GM12872 (cell line): ENCODE measurements around the gene TMCO5A.

Experiments
- TF ChIP-seq, protein P1 (sequence below): IDR thresholded peaks from 3 replicates; pipeline ENCODE4 v1.5.1; 2011; ENCODE audit warnings: low read depth, mild to moderate bottlenecking, low read length, moderate library complexity; ENCODE audit not compliant: insufficient read depth

TMCO5A gene

DNA sequence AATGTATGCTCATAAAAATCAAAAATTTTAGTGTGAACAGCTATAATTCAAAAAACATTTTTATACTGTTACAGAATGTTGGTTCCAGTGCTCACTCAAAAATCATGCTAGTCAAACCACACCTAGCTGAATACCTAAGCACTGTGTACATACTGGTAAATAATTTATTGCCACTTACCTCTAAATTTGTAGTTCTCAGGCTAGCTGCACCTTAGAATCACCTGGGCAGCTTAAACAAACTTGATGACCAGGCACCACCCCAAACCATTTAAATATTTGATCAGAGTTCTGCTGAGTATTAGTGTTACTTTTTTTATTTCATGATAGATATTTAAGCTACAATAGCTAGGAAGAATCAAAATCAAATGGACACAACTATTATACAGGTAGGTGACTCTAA lies 32.3 kb upstream of the TMCO5A start:
- TF ChIP-seq, protein P1, sequence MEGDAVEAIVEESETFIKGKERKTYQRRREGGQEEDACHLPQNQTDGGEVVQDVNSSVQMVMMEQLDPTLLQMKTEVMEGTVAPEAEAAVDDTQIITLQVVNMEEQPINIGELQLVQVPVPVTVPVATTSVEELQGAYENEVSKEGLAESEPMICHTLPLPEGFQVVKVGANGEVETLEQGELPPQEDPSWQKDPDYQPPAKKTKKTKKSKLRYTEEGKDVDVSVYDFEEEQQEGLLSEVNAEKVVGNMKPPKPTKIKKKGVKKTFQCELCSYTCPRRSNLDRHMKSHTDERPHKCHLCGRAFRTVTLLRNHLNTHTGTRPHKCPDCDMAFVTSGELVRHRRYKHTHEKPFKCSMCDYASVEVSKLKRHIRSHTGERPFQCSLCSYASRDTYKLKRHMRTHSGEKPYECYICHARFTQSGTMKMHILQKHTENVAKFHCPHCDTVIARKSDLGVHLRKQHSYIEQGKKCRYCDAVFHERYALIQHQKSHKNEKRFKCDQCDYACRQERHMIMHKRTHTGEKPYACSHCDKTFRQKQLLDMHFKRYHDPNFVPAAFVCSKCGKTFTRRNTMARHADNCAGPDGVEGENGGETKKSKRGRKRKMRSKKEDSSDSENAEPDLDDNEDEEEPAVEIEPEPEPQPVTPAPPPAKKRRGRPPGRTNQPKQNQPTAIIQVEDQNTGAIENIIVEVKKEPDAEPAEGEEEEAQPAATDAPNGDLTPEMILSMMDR, result no peak

DNA sequence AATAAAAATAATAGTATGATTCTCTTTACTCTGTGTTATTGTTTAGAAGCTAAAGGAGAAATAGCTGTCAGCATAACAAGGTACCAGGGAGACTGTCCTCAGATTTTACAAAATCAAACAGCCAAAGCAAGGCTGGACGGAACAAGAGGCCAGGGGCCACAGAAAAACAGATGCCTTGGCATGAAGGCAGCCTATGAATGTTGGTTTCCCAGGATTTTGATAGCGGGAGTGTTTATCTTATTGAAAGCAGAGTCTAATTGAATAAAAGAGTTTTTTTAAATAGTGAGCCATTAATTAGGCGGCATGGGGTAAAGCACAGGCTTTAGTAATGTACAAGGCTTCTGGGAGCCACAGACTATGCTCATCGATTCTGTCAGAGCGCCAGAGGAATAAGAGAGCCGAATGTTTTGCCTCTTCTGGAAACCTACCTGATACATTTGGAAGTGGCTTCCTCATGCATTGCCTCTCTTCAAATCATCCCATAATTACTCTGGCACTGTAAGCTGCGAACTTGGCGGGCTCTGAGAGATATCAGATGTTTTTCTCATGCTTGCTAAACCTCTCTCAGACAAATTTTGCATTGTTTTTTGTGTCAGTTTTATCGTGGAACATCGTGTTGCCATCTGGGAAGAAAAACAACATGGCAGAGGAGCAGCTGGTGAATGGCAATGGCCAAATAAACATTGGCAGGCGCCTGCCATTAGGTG lies 30.4 kb upstream of the TMCO5A start:
- TF ChIP-seq, protein P1, result no peak

DNA sequence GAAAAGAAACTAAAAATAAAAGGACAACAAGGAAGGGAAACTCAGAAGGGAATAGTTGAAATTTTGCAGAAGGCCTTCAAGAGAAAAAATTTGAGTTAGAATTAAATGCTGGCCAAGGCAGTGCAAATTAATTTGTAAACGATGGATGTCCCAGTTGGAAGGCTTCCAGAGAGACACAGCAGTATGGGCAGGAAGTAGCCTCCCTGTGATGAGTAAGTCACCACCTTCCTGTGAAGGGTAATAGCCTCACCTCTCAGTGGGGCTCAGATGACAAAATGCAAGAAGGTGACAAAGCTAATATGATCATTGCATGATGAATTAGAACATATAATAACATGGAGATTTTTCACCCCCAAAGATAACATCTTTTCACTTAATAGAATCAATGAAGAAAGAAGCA lies 27.3 kb upstream of the TMCO5A start:
- TF ChIP-seq, protein P1, result no peak

DNA sequence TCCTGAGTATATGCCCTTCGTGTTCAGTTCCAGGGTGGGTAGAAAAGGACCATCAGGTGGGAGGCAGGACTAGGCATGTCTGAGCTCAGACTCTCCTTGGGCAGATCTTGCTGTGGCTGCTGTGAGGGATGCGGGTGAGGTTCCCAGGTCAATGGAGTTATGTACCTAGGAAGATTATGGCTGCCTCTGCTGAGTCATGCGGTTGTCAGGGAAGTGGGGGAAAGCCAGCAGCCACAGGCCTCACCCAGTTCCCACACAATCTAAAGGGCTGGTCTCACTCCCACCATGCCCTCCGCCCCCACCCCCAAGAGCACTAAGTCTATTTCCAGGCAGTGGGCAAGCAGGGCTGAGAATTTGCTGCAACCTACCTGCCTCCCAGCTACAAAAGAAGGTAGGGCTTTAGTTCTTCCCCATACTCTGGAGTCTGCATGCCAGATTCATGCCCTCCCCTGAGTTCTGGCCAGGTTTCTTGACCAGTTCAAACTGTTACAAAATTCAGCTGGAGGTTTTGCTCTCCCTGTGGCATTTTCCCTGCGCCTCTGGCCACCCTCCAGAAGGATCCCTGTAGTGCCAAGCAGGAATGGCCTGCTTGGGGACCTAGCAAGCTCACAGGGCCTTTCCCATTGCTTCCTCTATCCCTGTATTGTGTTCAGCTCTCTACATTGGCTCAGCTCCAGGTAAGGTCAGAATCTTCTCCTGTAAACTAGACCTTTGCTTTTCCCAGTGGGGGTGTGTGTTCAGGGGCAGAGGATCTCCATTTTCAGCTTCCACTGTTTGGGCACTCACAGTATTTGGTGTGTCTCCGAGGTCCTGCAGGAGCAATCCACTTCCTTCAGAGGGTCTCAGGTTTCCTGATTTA lies 12.7 kb upstream of the TMCO5A start:
- TF ChIP-seq, protein P1, result no peak

DNA sequence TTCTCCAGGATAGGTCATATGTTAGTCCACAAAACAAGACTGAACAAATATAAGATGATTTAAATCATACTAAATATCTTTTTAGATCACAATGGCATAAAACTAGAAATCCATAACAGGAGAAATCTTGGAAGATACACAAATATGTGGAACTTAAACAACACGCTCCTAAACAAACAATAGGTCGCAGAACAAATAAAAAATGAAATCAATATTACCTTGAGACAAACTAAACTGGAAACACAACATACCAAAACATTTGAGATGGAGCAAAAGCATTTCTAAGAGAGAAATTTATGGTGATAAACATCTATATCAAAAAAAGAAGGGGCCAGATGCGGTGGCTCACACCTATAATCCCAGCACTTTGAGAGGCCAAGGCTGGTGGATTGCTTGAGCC lies 8.3 kb upstream of the TMCO5A start:
- TF ChIP-seq, protein P1, result no peak

DNA sequence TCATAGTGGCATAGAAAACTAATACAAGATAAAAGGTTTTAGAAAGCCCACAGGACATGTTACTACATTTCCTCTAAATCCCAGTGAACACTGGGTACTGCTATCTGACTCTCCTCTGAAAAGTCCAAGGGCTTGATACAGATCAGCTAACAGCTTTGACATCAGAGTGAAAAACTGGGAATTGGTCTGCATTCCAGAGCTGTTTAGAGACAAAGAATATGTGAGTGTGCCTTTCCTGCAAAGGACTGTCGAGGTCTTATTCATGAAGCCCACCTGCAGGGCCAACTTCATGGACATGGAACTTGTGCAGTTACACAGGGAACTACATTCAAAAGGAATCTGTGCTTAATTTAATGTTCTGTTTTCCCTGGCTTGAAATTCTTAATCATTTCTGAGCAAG lies 5.2 kb upstream of the TMCO5A start:
- TF ChIP-seq, protein P1, result no peak

DNA sequence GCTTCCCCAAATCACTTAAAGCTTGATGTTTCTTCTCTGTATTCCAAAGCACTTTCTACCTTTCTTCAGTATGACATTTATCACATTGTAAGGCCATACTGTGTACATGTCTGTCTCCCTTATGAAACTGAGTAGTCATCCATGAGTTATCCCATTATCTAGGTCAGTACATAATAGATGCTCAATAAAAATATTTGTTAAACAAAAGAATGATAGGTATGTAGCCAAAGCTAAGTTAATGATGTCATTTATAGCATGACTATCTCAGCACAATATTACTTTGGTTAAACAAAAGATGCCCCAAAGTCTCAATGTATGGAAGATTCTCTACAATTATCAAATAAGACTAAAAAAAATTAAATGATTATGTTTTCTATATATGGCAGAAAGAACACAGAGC lies 3.1 kb upstream of the TMCO5A start:
- TF ChIP-seq, protein P1, result no peak
